Karpas-422 (cell line): ENCODE results near the gene ANO6. TPM values are rescaled to one million over a fixed set of nuclear protein-coding genes. Genes with fewer than 3 reads are reported as not detected.

Experiments
- DNase-seq: peaks from one replicate; pipeline ENCODE4 v3.0.0-alpha.2; 2015
- H2AFZ ChIP-seq: fragments of 200-600 bp; sonication (generic); 2 replicates; pipeline ENCODE4 v1.6.1; 2014; ENCODE audit warnings: antibody characterized with exemption, low read length, mixed read lengths
- H3K27ac ChIP-seq: fragments of 200-600 bp; sonication (generic); 2 replicates; pipeline ENCODE4 v1.5.1; 2014; ENCODE audit warnings: mild to moderate bottlenecking, low read length, moderate library complexity
- H3K27me3 ChIP-seq: fragments of 200-600 bp; sonication (generic); 2 replicates; pipeline ENCODE4 v1.6.1; 2014; ENCODE audit warnings: low read length, mixed read lengths
- H3K36me3 ChIP-seq: fragments of 200-600 bp; sonication (generic); 2 replicates; pipeline ENCODE4 v1.6.1; 2014; ENCODE audit warnings: low read length, mixed read lengths; ENCODE audit not compliant: insufficient read depth
- H3K4me1 ChIP-seq: fragments of 200-600 bp; sonication (generic); 2 replicates; pipeline ENCODE4 v1.6.1; 2014; ENCODE audit warnings: mild to moderate bottlenecking, low read length, mixed read lengths
- H3K4me2 ChIP-seq: fragments of 200-600 bp; sonication (generic); 2 replicates; pipeline ENCODE4 v1.6.1; 2014; ENCODE audit warnings: low read length, low read depth, mild to moderate bottlenecking; ENCODE audit not compliant: poor library complexity, severe bottlenecking
- H3K4me3 ChIP-seq: fragments of 200-600 bp; sonication (generic); 2 replicates; pipeline ENCODE4 v1.5.1; 2014; ENCODE audit warnings: mild to moderate bottlenecking, antibody characterized with exemption, low read length, mixed read lengths
- H3K79me2 ChIP-seq: fragments of 200-600 bp; sonication (generic); 2 replicates; pipeline ENCODE4 v1.6.1; 2014; ENCODE audit warnings: mild to moderate bottlenecking, low read length, mixed read lengths
- H3K9ac ChIP-seq: fragments of 200-600 bp; sonication (generic); 2 replicates; pipeline ENCODE4 v1.6.0; 2014; ENCODE audit warnings: low read length
- H3K9me2 ChIP-seq: fragments of 200-600 bp; sonication (generic), shearing (Covaris generic); replicated peaks from 2 replicates; pipeline ENCODE4 v1.6.0; 2014; ENCODE audit warnings: mild to moderate bottlenecking, low read length, moderate library complexity; ENCODE audit not compliant: insufficient read depth
- H3K9me3 ChIP-seq: fragments of 300-700, 200-600 bp; sonication (generic); 2 replicates; pipeline ENCODE4 v1.6.1; 2014; ENCODE audit warnings: low read length, mixed read lengths
- H4K20me1 ChIP-seq: fragments of 200-600 bp; sonication (generic); 2 replicates; pipeline ENCODE4 v1.6.1; 2014; ENCODE audit warnings: mild to moderate bottlenecking, antibody characterized with exemption, low read length, low read depth; ENCODE audit not compliant: insufficient read depth
- total RNA-seq: library from RNA; depleted of rRNA; stranded (reverse); fragments of >200 nt; shearing (Covaris generic); gene quantifications from 2 replicates; pipeline ENCODE4 v1.2.3, GENCODE V29; 2014; ENCODE audit warnings: low replicate concordance

ANO6 gene
- total RNA-seq, 1 experiment from 2014 or later, result 1.1 TPM

DNA sequence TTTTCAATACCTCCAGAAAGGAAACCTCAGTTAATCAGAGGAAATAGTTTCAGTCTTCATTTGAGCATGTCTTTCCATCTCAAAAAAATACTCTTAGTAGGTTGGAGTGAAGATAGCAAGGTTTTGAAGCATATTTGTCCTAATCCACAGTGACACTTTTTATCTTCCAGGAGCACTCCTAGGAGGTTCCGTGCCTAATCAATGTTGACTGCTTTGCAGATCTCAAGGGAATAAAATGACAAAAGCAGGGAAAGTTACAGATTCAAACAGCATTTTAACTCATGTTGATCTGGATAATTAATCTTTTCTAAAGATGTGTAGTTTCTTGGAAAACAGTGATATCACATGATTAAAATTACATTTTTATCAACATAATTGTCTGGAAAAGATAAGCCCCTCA lies 213.9 kb downstream of the ANO6 start:
- no peaks in the 10 kb centered on the region for H3K9me2 ChIP-seq
- H3K36me3 ChIP-seq, result no peaks in the 10 kb centered on the region
- no peak overlapping the region for H3K9ac ChIP-seq
- no peak for DNase-seq
- no peaks in the 10 kb centered on the region for H3K79me2 ChIP-seq
- no peaks in the 10 kb centered on the region for H3K9me3 ChIP-seq
- no peaks in the 10 kb centered on the region for H3K27me3 ChIP-seq
- H3K4me1 ChIP-seq, result no peaks in the 10 kb centered on the region; the same call in 1 of the 2 replicates
- H2AFZ ChIP-seq, result no peak overlapping the region
- H3K27ac ChIP-seq, result no peak overlapping the region
- no peak overlapping the region for H3K4me3 ChIP-seq
- H3K4me2 ChIP-seq, result no peak overlapping the region
- H4K20me1 ChIP-seq, result no peaks in the 10 kb centered on the region

DNA sequence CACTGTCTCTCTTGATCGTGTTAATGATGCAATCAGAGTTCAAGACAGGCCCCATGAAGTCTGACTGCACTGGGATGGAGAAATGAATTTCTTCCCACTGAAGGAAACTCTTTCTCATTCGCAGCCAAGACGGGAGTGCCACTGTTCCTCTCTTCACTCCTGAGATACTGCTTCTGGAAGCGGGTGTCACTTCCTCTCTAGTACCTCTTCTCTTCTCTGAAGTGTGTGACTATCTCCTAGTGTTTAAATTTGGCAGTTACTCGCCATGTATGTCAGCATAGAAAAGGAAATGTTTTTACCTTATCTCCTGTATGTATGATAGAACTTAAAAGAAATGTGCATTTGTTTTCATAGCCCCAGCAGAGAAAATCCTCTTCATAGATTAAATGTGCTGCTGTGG lies 215.2 kb downstream of the ANO6 start:
- H3K36me3 ChIP-seq, result no peaks in the 10 kb centered on the region
- H3K4me1 ChIP-seq, result no peaks in the 10 kb centered on the region; the same call in 1 of the 2 replicates
- no peak overlapping the region for H2AFZ ChIP-seq
- no peak overlapping the region for H3K4me3 ChIP-seq
- H3K27me3 ChIP-seq, result no peaks in the 10 kb centered on the region
- no peaks in the 10 kb centered on the region for H3K79me2 ChIP-seq
- no peak overlapping the region for H3K9ac ChIP-seq
- no peaks in the 10 kb centered on the region for H3K9me2 ChIP-seq
- H3K9me3 ChIP-seq, result no peaks in the 10 kb centered on the region
- no peak for DNase-seq
- no peaks in the 10 kb centered on the region for H4K20me1 ChIP-seq
- no peak overlapping the region for H3K27ac ChIP-seq
- no peak overlapping the region for H3K4me2 ChIP-seq

DNA sequence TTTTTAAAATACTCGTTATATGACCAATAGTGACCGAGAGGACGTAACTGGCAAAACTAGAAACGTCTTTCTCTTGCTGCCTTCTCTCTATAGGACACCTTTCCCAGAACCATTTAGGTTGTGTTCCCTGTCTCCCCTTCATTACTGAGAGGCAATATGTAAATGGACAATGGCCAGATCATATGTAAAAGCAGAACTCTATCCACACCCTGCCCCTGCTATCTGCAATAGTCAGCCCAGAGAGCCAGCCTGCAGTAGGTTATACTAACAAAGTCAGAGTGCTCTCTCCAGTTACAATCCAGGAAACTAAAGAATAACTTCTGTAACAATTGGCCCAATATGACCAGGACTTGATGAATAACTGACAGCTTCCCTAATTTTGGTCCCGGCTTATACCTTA lies 216.8 kb downstream of the ANO6 start:
- Histone ChIP-seq H4K20me1 (no peaks in the 10 kb centered on the region), H3K27ac (no peak overlapping the region), H3K4me3 (no peak overlapping the region), H3K36me3 (no peaks in the 10 kb centered on the region), H3K27me3 (no peaks in the 10 kb centered on the region), H3K4me2 (no peak overlapping the region), H3K9ac (no peak overlapping the region), H3K4me1 (no peaks in the 10 kb centered on the region; the same call in 1 of the 2 replicates), H2AFZ (no peak overlapping the region), H3K9me3 (no peaks in the 10 kb centered on the region), H3K9me2 (no peaks in the 10 kb centered on the region), H3K79me2 (no peaks in the 10 kb centered on the region)
- no peak for DNase-seq

DNA sequence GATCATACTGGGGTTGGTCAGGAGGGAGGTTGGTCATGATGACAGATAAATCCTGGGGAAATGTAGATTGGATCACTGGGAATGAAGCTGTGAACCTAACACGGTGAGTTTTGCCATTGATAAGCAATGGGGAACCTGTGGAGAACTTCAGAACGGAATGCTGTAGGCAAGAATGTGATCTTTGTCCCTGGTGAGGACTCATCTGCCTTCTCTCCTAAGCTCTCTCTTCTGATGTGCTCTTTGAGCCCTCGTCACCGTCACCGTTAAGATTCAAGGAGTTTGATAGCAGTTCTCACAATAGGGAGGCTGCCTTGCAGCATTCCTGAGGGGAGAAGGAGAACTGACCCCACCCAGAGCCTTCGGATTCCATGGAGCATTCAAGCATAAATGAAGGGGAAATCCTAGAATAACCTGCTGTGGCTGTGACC lies 217.6 kb downstream of the ANO6 start:
- H3K27me3 ChIP-seq, result no peaks in the 10 kb centered on the region
- no peak overlapping the region for H3K4me3 ChIP-seq
- no peaks in the 10 kb centered on the region for H3K9me2 ChIP-seq
- no peak overlapping the region for H3K4me2 ChIP-seq
- no peaks in the 10 kb centered on the region for H3K79me2 ChIP-seq
- no peak overlapping the region for H2AFZ ChIP-seq
- H3K4me1 ChIP-seq, result no peaks in the 10 kb centered on the region; the same call in 1 of the 2 replicates
- no peak overlapping the region for H3K27ac ChIP-seq
- no peaks in the 10 kb centered on the region for H3K36me3 ChIP-seq
- no peaks in the 10 kb centered on the region for H4K20me1 ChIP-seq
- H3K9ac ChIP-seq, result no peak overlapping the region
- no peaks in the 10 kb centered on the region for H3K9me3 ChIP-seq
- no peak for DNase-seq

DNA sequence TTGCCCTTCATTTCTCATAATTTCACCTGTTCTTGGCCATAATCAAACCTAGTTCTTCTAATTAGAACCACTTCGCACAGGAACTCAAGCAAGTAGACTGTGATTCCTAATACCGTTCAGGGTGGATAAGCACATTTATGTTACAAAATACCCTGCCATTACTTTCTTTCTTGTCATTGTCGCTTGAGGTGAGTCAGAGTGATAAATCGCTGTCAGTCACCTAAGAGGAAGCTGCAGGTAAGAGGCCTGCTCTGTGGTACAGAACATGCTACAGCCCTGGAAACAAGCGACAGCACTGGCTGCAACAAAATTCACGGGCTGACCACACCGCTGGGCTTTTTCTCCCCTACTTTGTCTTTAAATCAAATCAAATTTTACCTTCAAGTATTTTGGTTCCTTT lies 218.2 kb downstream of the ANO6 start:
- no peaks in the 10 kb centered on the region for H3K9me2 ChIP-seq
- no peak overlapping the region for H3K27ac ChIP-seq
- no peaks in the 10 kb centered on the region for H3K36me3 ChIP-seq
- H2AFZ ChIP-seq, result no peak overlapping the region
- H3K4me1 ChIP-seq, result no peaks in the 10 kb centered on the region; the same call in 1 of the 2 replicates
- no peak for DNase-seq
- H3K4me3 ChIP-seq, result no peak overlapping the region
- H3K9ac ChIP-seq, result no peak overlapping the region
- no peaks in the 10 kb centered on the region for H3K9me3 ChIP-seq
- H3K4me2 ChIP-seq, result no peak overlapping the region
- H3K27me3 ChIP-seq, result no peaks in the 10 kb centered on the region
- no peaks in the 10 kb centered on the region for H3K79me2 ChIP-seq
- H4K20me1 ChIP-seq, result no peaks in the 10 kb centered on the region

DNA sequence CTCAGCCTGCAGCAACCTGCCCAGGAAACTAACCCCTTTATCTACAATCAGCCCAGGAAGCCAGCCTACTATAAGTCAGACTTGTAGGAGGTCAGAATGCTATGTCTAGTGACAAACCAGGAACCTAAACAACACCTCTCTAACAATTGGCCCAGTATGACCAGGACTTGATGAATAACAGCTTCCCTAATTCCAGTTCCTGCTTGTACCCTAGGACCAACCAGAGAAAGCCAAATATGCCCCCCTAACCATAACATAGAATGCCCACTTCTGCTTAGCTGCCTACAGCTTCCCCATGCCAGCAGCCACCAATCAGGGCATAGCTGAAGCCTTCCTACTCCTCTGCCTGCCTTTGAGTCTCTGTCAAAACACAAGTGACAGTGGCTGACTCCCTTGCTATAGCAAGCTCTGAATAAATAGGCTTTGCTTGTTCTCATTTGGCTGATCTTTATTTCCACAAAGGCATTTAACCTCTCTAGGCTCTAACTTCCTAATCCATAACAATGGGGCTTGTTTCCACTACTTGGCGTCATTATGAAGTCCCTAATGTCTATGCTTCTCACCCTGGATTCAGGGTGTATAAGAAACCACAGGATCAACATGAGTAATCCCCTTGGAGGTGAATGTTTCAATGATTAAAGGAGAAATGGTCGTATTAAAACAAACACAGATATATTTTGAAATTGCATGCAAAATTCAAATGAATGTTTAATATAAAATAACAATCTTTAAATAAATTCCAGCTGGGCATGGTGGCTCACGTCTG lies 220.2 kb downstream of the ANO6 start:
- no peaks in the 10 kb centered on the region for H3K36me3 ChIP-seq
- no peak overlapping the region for H2AFZ ChIP-seq
- no peaks in the 10 kb centered on the region for H3K27me3 ChIP-seq
- H4K20me1 ChIP-seq, result no peaks in the 10 kb centered on the region
- H3K4me1 ChIP-seq, result no peaks in the 10 kb centered on the region
- no peaks in the 10 kb centered on the region for H3K9me2 ChIP-seq
- H3K9ac ChIP-seq, result no peak overlapping the region
- H3K79me2 ChIP-seq, result no peaks in the 10 kb centered on the region
- H3K4me3 ChIP-seq, result no peak overlapping the region
- H3K4me2 ChIP-seq, result no peak overlapping the region
- DNase-seq, result no peak
- no peak overlapping the region for H3K27ac ChIP-seq
- no peaks in the 10 kb centered on the region for H3K9me3 ChIP-seq

DNA sequence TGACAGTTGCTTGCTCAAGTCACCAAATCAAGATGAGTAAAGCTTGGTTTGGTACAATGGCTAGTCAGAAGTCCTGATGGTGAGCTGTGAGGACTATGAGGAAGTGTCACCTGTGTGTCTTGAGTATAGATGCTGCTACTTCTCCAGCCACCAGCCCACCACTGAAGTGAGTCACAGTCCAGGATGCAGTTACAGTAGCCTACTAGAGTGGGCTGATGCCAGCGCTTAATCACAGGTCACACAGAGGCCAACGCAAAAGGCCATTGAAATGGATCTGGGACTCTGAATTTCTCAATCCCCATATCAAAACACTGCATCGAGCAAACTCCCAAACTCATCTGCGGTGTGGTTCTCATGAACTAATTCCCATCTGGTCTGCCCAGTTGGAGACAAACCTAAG lies 223.1 kb downstream of the ANO6 start:
- H3K4me2 ChIP-seq, result no peak overlapping the region
- no peak overlapping the region for H3K4me3 ChIP-seq
- H3K27me3 ChIP-seq, result no peaks in the 10 kb centered on the region
- H3K36me3 ChIP-seq, result no peaks in the 10 kb centered on the region
- no peaks in the 10 kb centered on the region for H3K9me3 ChIP-seq
- no peaks in the 10 kb centered on the region for H3K9me2 ChIP-seq
- H3K9ac ChIP-seq, result no peak overlapping the region
- H2AFZ ChIP-seq, result no peak overlapping the region
- H3K4me1 ChIP-seq, result no peaks in the 10 kb centered on the region
- no peak for DNase-seq
- no peaks in the 10 kb centered on the region for H3K79me2 ChIP-seq
- H4K20me1 ChIP-seq, result no peaks in the 10 kb centered on the region
- H3K27ac ChIP-seq, result no peak overlapping the region

DNA sequence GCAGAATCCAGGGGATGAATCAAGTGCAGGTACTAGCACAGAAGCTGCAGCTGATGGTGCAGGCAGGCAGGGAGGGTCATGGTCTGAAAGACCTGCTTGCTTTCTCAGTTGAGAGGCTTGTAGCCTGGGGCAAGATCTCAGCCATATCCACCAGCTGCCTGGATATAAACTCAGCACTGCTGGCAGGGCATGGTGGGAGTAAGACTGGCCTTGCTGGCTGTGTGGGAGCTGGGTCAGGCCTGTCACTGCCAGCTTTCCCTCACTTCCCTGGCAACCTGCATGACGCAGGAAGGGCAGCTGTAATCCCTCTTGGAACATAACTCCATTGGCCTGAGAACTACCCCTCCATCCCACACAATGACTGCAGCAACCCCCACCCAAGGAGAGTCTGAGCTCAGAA lies 230.1 kb downstream of the ANO6 start:
- DNase-seq, result no peak
- Histone ChIP-seq H3K27me3 (no peaks in the 10 kb centered on the region), H3K9me2 (no peaks in the 10 kb centered on the region), H3K36me3 (no peaks in the 10 kb centered on the region), H3K4me3 (no peak overlapping the region), H3K9me3 (no peaks in the 10 kb centered on the region), H3K4me1 (no peaks in the 10 kb centered on the region), H4K20me1 (no peaks in the 10 kb centered on the region), H3K79me2 (no peaks in the 10 kb centered on the region), H3K27ac (no peak overlapping the region), H2AFZ (no peak overlapping the region), H3K4me2 (no peak overlapping the region), H3K9ac (no peak overlapping the region)
